PC-3 (cell line): ENCODE results near the gene DIRAS1. TPM values are rescaled to one million over a fixed set of nuclear protein-coding genes. Genes with fewer than 3 reads are reported as not detected.

Experiments used
- ATAC-seq: fragments of 200-7000 bp; cut with Tn5 transposase; 2 replicates; pipeline ENCODE4 v1.9.1; 2020; ENCODE audit warnings: mild to moderate bottlenecking, moderate library complexity
- BruUV-seq: library from RNA; stranded (reverse); fragments of 400-500 nt; replicated peaks from 2 replicates; lab custom pipeline; 2021; lab: Mats Ljungman, UMichigan
- CTCF ChIA-PET: fragments of 300-600 bp; sonication (Branson Sonifier 250); formaldehyde crosslinking; loops from one replicate; lab custom pipeline; 2022; ENCODE audit warnings: antibody characterized with exemption; lab: Charles Lee
- POLR2A ChIA-PET: fragments of 300-600 bp; sonication (Branson Sonifier 250); formaldehyde crosslinking; loops from one replicate; lab custom pipeline; 2022; ENCODE audit warnings: antibody characterized with exemption; ENCODE audit not compliant: unreplicated experiment; lab: Charles Lee
- DNase-seq: peaks from one replicate; pipeline ENCODE4 v3.0.0-alpha.2; 2015
- H2AFZ ChIP-seq: fragments of 300-600 bp; sonication (generic); 2 replicates; pipeline ENCODE4 v1.6.0; 2016; ENCODE audit warnings: antibody characterized with exemption, low read length
- H3F3A ChIP-seq: fragments of 300-600 bp; sonication (generic); one replicate; pipeline ENCODE4 v1.6.0; 2017; ENCODE audit warnings: antibody characterized with exemption, low read length, control low read depth, mild to moderate bottlenecking; ENCODE audit not compliant: unreplicated experiment
- H3K27ac ChIP-seq: fragments of 300-600 bp; sonication (generic); 2 replicates; pipeline ENCODE4 v1.5.1; 2016; ENCODE audit warnings: mild to moderate bottlenecking, low read length
- H3K27me3 ChIP-seq: fragments of 300-600 bp; sonication (generic); 2 replicates; pipeline ENCODE4 v1.6.1; 2016; ENCODE audit warnings: low read length, mixed read lengths
- H3K36me3 ChIP-seq: fragments of 300-600 bp; sonication (generic); 2 replicates; pipeline ENCODE4 v1.6.1; 2016; ENCODE audit warnings: low read depth, mixed run types, low read length, mixed read lengths
- H3K4me1 ChIP-seq: fragments of 300-600 bp; sonication (generic); 2 replicates; pipeline ENCODE4 v1.5.1; 2016; ENCODE audit warnings: low read length; ENCODE audit not compliant: insufficient read depth
- H3K4me2 ChIP-seq: fragments of 300-600 bp; sonication (generic); 2 replicates; pipeline ENCODE4 v1.6.0; 2016; ENCODE audit warnings: low read length
- H3K4me3 ChIP-seq: fragments of 300-600 bp; sonication (generic); 2 replicates; pipeline ENCODE4 v1.5.1; 2016; ENCODE audit warnings: mild to moderate bottlenecking, low read length, mixed read lengths
- H3K79me2 ChIP-seq: fragments of 300-600 bp; sonication (generic); 2 replicates; pipeline ENCODE4 v1.6.1; 2017; ENCODE audit warnings: low read length, mixed read lengths
- H3K9ac ChIP-seq: fragments of 300-600 bp; sonication (generic); 2 replicates; pipeline ENCODE4 v1.6.0; 2016; ENCODE audit warnings: mild to moderate bottlenecking, low read length
- H3K9me2 ChIP-seq: fragments of 300-600 bp; sonication (generic); replicated peaks from 2 replicates; pipeline ENCODE4 v1.6.1; 2016; ENCODE audit warnings: mixed run types, low read length, mixed read lengths
- H3K9me3 ChIP-seq: fragments of 300-600 bp; sonication (generic); 2 replicates; pipeline ENCODE4 v1.6.1; 2016; ENCODE audit warnings: low read length, mixed read lengths
- H4K20me1 ChIP-seq: fragments of 300-600 bp; sonication (generic); 2 replicates; pipeline ENCODE4 v1.6.1; 2016; ENCODE audit warnings: low read length, mixed read lengths
- EZH2 ChIP-seq: fragments of 300-600 bp; sonication (generic); IDR thresholded peaks from one replicate; pipeline ENCODE4 v1.6.1; 2017; ENCODE audit warnings: antibody characterized with exemption, mild to moderate bottlenecking, low read length; ENCODE audit not compliant: unreplicated experiment
- EZH2phosphoT487 ChIP-seq: fragments of 300-600 bp; sonication (generic); IDR thresholded peaks from 2 replicates; pipeline ENCODE4 v1.6.1; 2018; ENCODE audit warnings: mild to moderate bottlenecking, antibody characterized with exemption, low read length, borderline replicate concordance
- intact Hi-C: fragments of 100-400 bp; cut with micrococcal nuclease; formaldehyde crosslinking; loops from 2 replicates; pipeline ENCODE4 v1.9.0; 2023
- total RNA-seq: library from RNA; depleted of rRNA; stranded (reverse); fragments of >200 nt; gene quantifications from 2 replicates; pipeline ENCODE4 v1.2.3, GENCODE V29; 2014
- TF ChIP-seq, protein P1 (sequence below): fragments of 300-600 bp; sonication (generic); conservative IDR thresholded peaks from 2 replicates; pipeline ENCODE4 v1.5.1; 2017; ENCODE audit warnings: antibody characterized with exemption, low read depth, mild to moderate bottlenecking, low read length

Gene DIRAS1
- total RNA-seq, 1 experiment from 2014 or later: 2.0 TPM

GRCh38 chr19:2719232-2719735 lies 1.9 kb downstream of the DIRAS1 start:
- intact Hi-C loops: no loop called here
- no peaks in the 10 kb centered on the region for H4K20me1 ChIP-seq
- no peaks in the 10 kb centered on the region for H3F3A ChIP-seq
- H3K4me1 ChIP-seq: peaks cover 9% of the 10 kb centered on the region
- TF ChIP-seq EZH2phosphoT487: no peak
- no peak for TF ChIP-seq EZH2
- TF ChIP-seq, protein P1, sequence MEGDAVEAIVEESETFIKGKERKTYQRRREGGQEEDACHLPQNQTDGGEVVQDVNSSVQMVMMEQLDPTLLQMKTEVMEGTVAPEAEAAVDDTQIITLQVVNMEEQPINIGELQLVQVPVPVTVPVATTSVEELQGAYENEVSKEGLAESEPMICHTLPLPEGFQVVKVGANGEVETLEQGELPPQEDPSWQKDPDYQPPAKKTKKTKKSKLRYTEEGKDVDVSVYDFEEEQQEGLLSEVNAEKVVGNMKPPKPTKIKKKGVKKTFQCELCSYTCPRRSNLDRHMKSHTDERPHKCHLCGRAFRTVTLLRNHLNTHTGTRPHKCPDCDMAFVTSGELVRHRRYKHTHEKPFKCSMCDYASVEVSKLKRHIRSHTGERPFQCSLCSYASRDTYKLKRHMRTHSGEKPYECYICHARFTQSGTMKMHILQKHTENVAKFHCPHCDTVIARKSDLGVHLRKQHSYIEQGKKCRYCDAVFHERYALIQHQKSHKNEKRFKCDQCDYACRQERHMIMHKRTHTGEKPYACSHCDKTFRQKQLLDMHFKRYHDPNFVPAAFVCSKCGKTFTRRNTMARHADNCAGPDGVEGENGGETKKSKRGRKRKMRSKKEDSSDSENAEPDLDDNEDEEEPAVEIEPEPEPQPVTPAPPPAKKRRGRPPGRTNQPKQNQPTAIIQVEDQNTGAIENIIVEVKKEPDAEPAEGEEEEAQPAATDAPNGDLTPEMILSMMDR: no peak
- H3K36me3 ChIP-seq: no peaks in the 10 kb centered on the region
- H3K4me2 ChIP-seq: no peak overlapping the region
- no peaks in the 10 kb centered on the region for H3K27me3 ChIP-seq
- H3K4me3 ChIP-seq: no peak overlapping the region
- no TSS peak for BruUV-seq
- H2AFZ ChIP-seq: no peak overlapping the region
- CTCF ChIA-PET: interaction anchor here (0.6 kb wide), 1 partner anchor 82 kb away, joined by 6 read pairs; no protein-coding TSS in a partner anchor
- H3K9ac ChIP-seq: no peak overlapping the region
- POLR2A ChIA-PET: no interaction called here
- DNase-seq (no peak), ATAC-seq (no peak)
- no peak overlapping the region for H3K27ac ChIP-seq
- H3K9me2 ChIP-seq: no peaks in the 10 kb centered on the region
- H3K9me3 ChIP-seq: 0 out of 2 replicates have a peak, but pooled peaks cover 7% of the 10 kb centered on the region
- no peaks in the 10 kb centered on the region for H3K79me2 ChIP-seq

GRCh38 chr19:2717638-2718541 lies 3.3 kb downstream of the DIRAS1 start:
- Histone ChIP-seq H3K4me3 (no peak overlapping the region), H3K4me1 (peaks cover 2% of the 10 kb centered on the region; the same call in 1 of the 2 replicates), H3K9me3 (0 out of 2 replicates have a peak, but pooled peaks cover 7% of the 10 kb centered on the region), H3F3A (no peaks in the 10 kb centered on the region), H3K9me2 (no peaks in the 10 kb centered on the region), H3K27ac (no peak overlapping the region), H3K4me2 (no peak overlapping the region), H3K36me3 (no peaks in the 10 kb centered on the region), H3K9ac (no peak overlapping the region), H2AFZ (no peak overlapping the region), H4K20me1 (no peaks in the 10 kb centered on the region), H3K79me2 (no peaks in the 10 kb centered on the region), H3K27me3 (no peaks in the 10 kb centered on the region)
- no TSS peak for BruUV-seq
- intact Hi-C loops: no loop called here
- TF ChIP-seq EZH2 (no peak), EZH2phosphoT487 (no peak)
- TF ChIP-seq, protein P1: no peak
- CTCF ChIA-PET: no interaction called here
- POLR2A ChIA-PET: no interaction called here
- no peak for ATAC-seq
- no peak for DNase-seq
